ENCODE results near the gene PAX1.

PAX1 gene

GRCh38 chr20:21703717-21704407 lies 1.6 kb upstream of the PAX1 start:
- no peak for DNase-seq

- no peak for DNase-seq
Measured at GRCh38 chr20:21704408-21705385, 767 bp upstream of the PAX1 start.

GRCh38 chr20:21706261-21707195 lies 1.1 kb downstream of the PAX1 start:
- DNase-seq = no peak

DNA sequence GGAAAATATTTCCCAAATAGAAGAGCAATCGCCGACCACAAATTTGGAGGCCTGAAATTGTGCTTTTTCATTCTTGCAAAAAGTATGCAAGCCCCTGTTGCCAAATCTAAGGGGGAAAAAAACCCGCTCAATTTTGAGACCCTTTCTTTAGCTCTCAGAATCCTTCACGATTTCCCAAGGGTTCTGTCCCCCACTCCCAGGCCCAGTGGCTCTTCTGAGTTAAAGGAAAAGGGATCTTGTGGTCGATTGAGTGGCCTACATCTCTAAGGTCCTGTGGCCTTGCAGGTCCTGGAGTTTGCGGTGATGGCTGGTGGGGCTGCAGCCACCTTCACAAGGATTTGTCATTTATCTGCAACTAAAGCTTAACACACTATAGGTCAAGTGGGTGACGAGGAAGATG lies 1.8 kb downstream of the PAX1 start:
- DNase-seq = no peak

GRCh38 chr20:21707999-21708737 lies 2.7 kb downstream of the PAX1 start:
- no peak for DNase-seq

DNA sequence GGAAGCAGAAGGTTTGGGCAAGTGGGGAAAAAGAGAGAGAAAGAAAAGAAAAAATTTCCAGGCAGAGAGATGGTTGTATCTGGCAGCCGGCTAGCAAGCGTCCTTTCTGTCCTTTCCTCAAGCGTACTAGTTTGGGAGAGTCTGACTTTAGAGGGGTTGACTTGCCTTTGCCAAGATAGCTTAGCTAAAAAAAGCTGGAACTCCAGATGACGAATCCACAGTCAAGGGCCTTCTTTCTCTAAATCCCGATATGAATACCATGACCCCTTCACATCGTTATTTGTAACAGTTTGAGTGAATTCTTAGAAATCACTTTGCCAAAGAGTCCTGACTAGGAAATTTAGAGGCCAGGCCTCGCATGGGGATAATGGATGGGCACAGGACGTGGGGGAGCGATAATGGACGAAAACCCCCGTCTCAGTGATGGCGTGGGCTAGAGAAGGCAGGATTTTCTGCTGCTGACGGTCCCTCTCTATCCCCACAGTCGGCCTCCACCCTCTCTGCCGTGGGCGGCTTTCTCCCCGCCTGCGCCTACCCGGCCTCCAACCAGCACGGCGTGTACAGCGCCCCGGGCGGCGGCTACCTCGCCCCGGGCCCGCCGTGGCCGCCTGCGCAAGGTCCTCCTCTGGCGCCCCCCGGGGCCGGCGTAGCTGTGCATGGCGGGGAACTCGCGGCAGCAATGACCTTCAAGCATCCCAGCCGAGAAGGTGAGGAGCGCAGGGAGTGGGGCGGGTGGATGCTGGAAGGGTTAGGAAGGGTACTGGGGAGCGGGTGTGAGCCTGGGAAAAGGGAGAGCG lies 3.5 kb downstream of the PAX1 start:
- no peak for DNase-seq

- DNase-seq = no peak
Measured at GRCh38 chr20:21709535-21709904, 4.1 kb downstream of the PAX1 start.

GRCh38 chr20:21710341-21710740 lies 4.9 kb downstream of the PAX1 start:
- no peak for DNase-seq

DNA sequence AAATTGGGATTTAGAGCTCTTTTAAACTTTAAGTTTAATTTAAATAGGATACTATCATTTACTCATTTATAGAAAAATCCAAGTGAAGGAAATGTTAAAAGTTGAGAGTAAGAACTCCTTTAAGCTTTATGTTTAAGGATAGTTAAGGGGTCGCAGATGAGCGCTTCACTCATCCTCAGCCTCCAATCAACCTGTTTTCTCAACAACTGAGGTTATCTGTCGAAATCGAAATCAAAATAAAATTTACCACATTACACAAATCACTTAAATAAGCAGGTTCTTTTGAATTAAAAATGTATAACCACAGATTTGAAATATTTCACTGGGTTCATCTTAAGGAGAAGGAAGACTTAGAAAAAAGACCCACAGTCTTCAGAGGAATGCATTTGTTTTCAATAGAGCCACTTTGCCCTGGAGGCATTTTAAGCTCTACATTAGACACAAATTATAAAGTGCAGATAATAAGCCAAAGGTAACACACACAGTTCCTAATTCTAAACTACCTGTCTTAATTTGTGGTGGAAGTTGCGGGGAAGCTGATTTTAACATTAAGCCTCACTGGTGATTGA lies 5.5 kb downstream of the PAX1 start:
- DNase-seq = no peak

DNA sequence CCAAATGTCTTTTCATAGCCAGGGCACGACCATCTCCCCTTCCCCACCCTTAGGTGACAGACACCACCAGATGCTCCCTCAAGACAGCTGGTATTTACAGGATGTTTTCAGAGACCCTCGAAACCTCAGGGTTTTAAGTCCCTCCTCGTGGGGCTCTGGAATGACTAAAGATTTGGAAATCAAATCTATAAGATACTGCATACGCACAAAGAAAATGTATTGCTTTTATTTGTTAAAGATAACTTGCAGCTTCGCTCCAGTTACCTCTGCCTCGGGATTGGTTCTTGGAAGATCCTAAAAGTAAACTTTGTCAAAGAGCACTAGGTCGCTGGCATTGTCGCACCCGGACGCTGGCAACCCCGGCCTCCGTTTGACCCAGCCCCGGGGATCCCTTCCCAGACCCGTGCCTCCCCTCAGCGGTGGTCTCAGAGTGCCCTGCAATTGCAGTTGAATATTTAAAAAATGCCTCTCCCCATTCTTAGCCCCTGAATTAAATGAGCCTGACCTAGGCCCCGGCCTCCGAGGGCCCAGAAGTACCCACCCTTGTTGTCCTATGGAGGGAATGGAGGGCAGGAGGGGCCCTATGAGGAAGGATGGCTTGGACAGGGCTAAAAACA lies 7.1 kb downstream of the PAX1 start:
- DNase-seq = no peak

DNA sequence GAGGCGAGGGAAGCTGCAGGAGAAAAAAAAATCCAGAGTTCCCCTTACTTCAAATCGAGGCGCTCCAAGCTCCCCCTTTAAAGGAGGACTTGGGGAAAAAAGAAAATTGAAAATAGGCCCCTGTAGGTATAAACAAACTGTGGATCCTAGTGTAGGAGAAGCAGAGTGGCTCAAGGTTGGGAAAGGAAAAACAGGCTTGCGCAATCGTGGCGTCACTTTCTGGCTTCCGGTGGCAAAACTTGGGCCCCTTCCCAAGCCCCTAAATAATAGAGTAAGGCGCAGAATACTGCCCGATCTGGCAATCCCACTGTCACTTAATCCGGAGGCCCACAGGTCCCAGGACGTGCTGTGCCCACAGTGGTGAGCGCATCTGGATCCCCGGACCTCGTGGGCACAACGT lies 8.0 kb downstream of the PAX1 start:
- DNase-seq = no peak

- no peak for DNase-seq
Measured at GRCh38 chr20:21713901-21714296, 8.4 kb downstream of the PAX1 start.

- no peak for DNase-seq
Measured at GRCh38 chr20:21714297-21715192, 9.1 kb downstream of the PAX1 start.

- DNase-seq = no peak
Measured at GRCh38 chr20:21715193-21715881, 9.9 kb downstream of the PAX1 start.

GRCh38 chr20:21719592-21720214 lies 14.2 kb downstream of the PAX1 start:
- peak; percentile 45 for DNase-seq

DNA sequence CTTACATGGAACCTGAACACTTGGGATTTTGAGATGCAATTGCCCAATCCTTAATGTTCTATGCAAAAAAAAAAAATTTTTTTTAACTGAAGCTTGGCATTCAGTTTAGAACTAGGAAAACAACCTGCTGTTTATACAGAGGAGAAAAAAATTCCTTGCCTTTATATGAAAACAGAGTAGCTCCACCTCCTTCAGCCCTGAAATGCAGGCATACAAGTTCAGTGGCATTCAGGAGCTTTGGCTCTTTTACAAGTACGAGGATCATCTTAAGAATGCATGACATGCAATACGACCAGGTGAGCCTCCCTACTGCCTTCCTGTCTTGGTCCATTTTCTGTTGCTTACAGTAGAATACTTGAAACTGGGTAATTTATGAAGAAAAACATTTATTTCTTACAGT lies 20.4 kb downstream of the PAX1 start:
- no peak for DNase-seq

GRCh38 chr20:21729316-21729715 lies 23.9 kb downstream of the PAX1 start:
- no peak for DNase-seq

DNA sequence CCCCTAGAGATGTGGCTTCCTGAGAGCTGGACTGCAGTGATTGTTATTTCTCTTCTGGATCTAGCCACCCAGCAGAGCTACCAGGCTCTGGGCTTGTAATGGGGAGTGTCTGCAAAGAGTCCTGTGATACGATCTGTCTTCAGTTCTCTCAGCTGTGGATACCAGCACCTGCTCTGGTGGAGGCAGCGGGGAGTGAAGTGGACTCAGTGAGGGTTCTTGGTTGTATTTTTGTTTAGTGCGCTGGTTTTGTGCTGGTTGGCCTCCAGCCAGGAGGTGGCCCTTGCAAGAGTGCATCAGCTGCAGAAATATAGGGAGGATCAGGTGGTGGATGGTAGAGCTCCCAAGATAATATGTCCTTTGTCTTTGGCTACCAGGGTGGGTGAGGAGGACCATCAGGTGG lies 33.7 kb downstream of the PAX1 start:
- no peak for DNase-seq

DNA sequence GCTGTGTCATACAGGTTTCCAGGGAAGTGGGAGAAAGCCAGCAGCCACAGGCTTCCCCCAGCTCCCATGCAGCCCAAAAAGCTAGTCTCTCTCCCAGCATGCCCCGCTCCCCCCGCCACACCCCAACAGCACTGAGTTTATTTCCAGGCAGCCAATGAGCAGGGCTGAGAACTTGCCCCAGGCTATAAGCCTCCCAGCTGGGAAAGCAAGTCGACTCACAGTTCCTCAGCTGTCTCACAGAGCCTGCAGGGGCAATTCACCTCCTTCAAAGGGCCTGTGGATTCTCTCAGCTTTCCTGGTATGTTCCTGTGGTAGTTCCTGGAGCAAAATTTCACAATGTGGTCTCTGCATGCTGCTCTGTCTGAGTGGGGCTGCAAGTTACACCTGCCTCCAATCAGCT lies 34.2 kb downstream of the PAX1 start:
- DNase-seq = no peak

All from NCI-H1092 (cell line).